AG09309 (cell line): Measurements from ENCODE around the gene REM2.
A peak's percentile ranks its signal among the peaks of the same experiment; 100 is the strongest.

Experiments
- DNase-seq: peaks from one replicate; pipeline ENCODE4 v3.0.0-alpha.2; 2010; ENCODE audit warnings: low read depth
- H3K4me3 ChIP-seq: 2 replicates; pipeline ENCODE4 v1.5.1; 2011; ENCODE audit warnings: mild to moderate bottlenecking, low read depth, low read length, moderate library complexity; ENCODE audit not compliant: control insufficient read depth
- TF ChIP-seq, protein P1 (sequence below): IDR thresholded peaks from 2 replicates; pipeline ENCODE4 v1.5.1; 2011; ENCODE audit warnings: mild to moderate bottlenecking, low read depth, low read length, inconsistent platforms; ENCODE audit not compliant: insufficient read depth, control insufficient read depth; ENCODE audit errors: missing control alignments

The REM2 gene, protein sequence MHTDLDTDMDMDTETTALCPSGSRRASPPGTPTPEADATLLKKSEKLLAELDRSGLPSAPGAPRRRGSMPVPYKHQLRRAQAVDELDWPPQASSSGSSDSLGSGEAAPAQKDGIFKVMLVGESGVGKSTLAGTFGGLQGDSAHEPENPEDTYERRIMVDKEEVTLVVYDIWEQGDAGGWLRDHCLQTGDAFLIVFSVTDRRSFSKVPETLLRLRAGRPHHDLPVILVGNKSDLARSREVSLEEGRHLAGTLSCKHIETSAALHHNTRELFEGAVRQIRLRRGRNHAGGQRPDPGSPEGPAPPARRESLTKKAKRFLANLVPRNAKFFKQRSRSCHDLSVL

DNA sequence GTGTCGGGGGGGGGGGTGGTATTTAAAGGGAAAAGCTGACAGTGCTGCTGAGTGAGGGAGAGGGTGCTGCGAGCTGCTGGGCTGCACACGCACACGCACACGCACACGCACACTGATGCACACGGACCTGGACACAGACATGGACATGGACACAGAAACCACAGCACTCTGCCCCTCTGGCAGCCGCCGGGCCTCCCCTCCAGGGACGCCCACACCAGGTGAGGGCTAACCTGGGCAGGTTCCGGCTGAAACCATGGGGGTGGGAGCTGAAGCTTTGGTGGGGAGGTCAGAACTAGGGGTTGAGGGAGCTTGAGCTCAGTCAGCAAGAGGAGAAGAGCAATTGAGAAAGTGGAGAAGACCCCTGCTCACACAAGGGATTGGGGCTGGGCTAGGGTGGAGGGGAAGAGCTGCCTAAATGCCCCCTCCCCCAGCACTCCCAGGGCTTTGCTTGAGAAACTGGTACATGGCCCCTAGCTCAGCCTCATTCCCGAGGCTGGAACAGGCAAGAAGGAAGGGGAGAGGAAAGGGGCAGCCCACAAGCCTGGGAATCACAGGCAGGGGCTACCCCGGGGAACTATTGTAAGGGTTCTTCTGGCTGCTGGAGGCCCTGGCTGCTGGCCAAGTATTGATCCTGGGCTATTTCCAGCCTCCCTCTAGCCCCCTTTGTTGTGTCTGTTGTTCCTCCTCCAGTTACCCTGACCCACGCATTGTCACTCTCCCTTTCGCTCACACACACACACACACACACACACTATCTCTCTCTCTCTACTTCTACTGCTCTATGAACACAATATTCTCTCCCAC lies at the start of gene REM2:
Gene REM2 (plus strand): TSS at position 50 of the 804 bp plus-strand sequence. CDS start 66 bp downstream, at position 116.
- no peak for DNase-seq
- TF ChIP-seq, protein P1, sequence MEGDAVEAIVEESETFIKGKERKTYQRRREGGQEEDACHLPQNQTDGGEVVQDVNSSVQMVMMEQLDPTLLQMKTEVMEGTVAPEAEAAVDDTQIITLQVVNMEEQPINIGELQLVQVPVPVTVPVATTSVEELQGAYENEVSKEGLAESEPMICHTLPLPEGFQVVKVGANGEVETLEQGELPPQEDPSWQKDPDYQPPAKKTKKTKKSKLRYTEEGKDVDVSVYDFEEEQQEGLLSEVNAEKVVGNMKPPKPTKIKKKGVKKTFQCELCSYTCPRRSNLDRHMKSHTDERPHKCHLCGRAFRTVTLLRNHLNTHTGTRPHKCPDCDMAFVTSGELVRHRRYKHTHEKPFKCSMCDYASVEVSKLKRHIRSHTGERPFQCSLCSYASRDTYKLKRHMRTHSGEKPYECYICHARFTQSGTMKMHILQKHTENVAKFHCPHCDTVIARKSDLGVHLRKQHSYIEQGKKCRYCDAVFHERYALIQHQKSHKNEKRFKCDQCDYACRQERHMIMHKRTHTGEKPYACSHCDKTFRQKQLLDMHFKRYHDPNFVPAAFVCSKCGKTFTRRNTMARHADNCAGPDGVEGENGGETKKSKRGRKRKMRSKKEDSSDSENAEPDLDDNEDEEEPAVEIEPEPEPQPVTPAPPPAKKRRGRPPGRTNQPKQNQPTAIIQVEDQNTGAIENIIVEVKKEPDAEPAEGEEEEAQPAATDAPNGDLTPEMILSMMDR = no peak
- no peak within 1 kb of the TSS for H3K4me3 ChIP-seq

DNA sequence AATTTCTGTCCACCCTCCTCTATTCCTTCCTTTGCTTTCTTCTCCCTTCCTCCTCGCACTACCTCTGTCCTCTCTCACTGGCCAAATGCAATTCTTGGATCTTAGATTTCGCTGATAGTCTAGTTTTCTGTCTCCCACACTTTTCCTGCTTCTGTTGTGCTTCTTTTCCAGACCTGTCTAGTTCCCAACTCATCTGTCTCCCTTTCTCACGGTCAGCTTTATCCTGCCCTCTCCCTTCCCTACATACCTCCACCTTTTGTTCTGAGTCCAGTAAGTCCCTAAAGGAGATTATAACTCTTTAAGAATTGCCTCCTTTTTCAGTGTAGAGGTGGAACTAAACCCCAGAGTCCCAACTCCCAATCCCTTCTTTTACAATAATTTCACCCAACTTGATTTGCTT lies 47.5 kb upstream of the REM2 start:
- TF ChIP-seq, protein P1 = no peak
- H3K4me3 ChIP-seq = no peak overlapping the region
- no peak for DNase-seq

DNA sequence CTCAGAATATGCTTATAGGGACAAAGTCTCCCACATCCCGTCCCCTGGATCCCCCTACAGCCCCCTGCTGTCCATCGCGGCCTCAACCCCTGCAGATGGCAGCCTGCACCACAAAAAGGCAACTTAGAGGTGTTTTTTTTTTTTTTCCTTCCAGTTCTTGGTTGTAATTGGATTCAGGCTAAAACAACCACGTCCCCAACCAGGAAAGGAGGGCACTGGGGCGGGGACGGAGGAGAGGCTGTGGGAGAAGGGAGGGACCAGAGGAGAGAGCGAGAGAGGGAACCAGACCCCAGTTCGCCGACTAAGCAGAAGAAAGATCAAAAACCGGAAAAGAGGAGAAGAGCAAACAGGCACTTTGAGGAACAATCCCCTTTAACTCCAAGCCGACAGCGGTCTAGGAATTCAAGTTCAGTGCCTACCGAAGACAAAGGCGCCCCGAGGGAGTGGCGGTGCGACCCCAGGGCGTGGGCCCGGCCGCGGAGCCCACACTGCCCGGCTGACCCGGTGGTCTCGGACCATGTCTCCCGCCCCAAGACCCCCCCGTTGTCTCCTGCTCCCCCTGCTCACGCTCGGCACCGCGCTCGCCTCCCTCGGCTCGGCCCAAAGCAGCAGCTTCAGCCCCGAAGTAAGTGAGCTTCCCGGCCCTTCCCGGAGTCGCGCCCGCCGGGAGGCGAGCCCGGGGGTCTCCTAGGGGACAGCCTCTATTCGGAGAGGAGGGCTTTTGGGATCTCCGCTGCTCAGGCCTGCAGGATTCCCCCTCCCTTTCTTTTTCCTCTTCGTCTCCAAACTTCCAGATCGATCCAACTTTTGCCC lies 46.5 kb upstream of the REM2 start, which contains the start of gene MMP14:
Gene MMP14 (plus strand): TSS at position 285 of the 813 bp plus-strand sequence. CDS start 233 bp downstream, at position 518.
- TF ChIP-seq, protein P1 = peak; percentile 66
- peak within 1 kb of the TSS; percentile 86 for H3K4me3 ChIP-seq
- no peak for DNase-seq

DNA sequence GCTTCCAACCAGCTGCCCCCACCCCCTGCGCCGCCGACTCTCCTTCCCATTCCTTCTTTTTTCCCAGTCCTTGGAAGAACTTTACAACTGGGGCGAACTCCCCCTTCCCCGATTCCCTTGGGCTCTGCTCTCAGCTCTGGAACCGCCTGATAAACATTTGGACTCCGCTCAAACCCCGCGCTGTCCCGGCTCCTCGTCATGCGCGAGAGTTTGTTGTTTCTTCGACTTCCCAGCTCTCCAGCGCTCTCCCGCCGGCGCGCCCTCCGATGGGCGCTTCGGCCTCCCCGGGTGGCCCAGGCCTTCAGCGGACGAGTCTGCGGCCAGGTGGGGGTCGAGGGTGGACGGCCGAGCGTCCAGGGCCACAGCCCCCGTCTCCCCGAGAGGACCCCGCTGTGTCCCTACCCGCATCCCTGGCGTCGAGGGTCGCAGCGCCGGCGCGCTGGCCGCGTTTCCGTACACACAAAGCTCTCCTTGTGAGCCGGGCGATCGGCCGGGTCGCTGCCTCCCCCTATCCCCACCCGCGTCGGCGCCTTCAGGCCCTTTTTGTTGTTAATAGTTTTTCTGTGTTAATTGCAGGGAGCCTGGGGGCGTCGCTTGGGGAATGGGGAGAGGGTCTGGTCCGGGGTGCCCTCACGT lies 45.8 kb upstream of the REM2 start:
- peak overlapping the region; percentile 86 for H3K4me3 ChIP-seq
- DNase-seq = no peak
- TF ChIP-seq, protein P1 = no peak

DNA sequence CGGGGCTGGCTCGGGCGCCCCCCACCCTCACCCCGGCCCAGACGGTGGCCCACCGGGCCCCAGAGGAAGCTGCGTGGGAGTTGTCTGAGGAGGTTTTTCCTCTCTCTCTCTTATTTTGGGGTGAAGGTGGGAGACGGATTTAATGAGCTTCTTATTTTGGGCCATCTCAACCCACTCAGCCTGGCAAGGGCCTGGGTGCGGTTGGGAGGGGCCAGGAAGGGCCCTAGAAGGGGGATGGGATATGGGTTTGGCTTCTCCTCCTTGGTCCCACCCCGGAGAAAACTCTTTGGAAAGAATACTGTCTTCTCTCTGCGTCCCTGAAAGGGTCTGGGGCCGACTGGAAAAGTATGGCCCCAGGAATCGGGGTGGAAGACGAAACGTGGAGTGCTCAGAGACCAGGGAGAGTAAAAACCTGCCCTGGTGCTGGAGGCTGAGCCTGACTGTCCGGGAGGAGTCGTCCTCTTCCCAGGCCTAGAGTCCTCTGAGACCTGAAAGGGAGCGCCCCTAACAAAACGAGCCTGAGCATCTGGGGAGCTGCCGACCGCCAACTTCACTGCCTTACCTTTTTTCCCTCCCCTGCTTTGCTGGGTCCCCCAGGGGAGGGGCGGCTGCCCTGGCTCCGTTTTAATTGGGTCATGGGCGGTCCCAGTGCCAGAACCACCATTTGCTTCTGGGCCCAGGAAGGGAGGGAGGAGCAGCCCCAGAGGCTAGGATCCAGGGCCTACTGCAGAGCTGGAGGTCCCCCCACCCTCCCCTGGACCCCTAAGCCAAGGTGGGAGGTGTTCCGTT lies 45.1 kb upstream of the REM2 start:
- no peak for DNase-seq
- H3K4me3 ChIP-seq = peak overlapping the region; percentile 86
- TF ChIP-seq, protein P1 = peak; percentile 8

DNA sequence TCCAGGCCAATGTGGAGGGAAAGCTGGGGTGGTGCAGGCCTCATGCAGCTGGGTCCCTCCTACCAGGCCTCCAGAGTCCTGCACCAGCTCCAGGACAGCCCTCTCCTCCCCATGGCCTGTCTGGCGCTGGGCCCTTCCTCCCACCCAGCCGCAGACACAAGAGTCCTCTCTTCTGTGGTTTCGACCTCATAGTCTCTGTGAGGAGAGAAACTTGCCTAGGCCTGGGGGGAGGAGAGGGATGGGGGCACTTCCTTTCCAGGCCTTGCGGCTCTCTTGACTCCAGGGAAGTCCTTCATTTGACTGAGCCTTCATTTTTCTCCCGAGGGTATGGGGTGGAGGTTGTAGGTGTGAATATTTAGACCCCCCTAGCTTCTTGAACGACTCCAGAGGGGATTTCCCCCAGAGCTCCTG lies 44.4 kb upstream of the REM2 start:
- no peak for DNase-seq
- H3K4me3 ChIP-seq = peak overlapping the region; percentile 86
- TF ChIP-seq, protein P1 = no peak
